GM21825 (cell line): ENCODE measurements around the gene SLC7A10.

Experiments
- ATAC-seq: cut with Tn5 transposase; IDR thresholded peaks from one replicate; pipeline ENCODE4 v1.9.1; 2021; ENCODE audit warnings: mild to moderate bottlenecking, moderate library complexity; ENCODE audit not compliant: unreplicated experiment

The SLC7A10 gene

DNA sequence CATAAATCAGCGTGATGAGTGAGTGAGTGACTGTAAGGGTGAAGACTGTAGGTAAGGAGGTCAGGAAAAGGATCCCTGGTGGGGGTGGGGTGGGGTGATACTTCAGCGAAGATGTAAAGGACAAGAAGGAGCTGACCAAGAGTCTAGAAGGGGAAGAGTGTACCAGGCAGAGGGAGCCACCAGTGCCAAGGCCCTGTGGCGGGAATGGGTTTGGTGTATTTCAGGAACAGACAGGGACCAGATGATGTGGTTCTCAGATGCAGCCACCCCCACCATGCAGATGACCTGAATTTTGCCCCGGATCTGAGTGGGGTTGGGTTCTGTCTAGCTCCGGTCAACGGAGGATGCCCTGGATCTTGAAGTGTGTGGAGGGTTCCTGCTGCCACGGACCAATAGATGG, 30.1 kb upstream of the SLC7A10 start:
- no peak for ATAC-seq

DNA sequence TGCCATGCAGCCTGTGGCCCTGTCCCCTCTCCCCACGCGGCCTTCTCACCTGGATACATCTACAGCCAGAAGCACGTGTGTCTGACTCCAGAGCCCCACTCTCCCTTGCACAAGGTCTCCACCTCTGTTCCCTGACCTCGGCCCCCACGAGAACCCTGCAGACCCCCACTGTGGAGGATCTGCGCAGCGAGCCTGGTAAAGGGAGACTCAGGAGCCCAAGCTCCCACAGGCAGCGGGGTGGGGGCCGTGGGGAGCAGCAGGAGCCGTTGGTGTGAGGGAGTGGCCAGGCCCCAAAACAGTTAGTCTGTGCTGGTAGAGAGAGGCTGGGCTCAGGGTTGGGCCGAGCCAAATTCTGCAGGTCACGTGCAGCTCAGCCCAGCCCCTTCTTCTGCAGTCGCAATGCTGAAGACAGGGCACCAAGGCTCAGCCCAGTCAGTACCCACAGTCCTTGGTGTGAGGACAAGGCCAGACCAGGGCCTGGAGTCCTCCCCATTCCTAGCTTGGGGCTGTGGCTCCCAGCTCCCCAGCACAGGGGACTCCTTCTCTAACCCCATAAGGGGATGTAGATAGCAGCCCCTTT, 28.7 kb upstream of the SLC7A10 start:
- no peak for ATAC-seq

DNA sequence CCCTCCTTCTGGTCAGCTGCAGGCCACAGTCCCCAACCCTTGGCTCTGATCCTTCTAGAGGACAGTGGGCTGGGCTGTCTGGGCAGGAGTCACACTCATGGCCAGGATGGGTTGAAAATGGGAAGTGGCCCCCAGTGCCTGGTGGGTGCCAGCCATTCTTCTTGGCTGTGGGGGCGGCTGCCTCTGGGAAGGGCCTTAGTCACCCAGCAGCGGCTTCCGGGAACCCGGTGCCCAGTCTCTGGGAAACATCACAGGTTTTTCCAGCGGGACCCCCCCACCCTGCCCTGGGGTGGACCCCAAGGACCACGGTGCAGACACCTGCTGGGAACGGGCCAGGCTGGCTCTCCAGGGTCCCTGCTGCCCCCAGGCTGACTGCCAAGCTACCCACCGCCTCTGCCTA, 27.3 kb upstream of the SLC7A10 start:
- no peak for ATAC-seq

DNA sequence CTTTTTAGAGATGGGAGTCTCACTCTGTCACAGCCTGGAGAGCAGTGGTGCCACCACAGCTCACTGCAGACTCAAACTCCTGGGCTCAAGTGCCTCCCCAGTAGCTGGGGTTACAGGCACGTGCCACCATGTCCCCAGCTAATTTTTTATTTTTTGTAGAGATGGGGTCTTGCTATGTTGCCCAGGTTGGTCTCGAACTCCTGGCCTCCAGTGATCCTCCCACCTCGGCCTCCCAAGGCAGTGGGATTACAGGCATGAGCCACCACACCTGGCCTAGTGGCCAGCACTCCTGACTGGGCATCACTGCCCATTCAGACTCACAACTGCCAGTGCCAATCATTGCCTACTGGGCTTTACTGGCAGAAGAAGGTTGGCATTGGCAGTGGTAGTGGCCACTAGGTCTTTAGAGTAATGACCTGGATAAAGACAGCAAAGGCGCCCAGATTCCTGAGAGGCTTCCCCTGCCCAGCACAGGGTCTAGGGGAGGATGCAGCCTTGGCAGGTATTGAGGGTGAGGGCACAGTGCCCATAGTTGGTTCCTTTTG, 26.8 kb upstream of the SLC7A10 start:
- ATAC-seq: no peak

DNA sequence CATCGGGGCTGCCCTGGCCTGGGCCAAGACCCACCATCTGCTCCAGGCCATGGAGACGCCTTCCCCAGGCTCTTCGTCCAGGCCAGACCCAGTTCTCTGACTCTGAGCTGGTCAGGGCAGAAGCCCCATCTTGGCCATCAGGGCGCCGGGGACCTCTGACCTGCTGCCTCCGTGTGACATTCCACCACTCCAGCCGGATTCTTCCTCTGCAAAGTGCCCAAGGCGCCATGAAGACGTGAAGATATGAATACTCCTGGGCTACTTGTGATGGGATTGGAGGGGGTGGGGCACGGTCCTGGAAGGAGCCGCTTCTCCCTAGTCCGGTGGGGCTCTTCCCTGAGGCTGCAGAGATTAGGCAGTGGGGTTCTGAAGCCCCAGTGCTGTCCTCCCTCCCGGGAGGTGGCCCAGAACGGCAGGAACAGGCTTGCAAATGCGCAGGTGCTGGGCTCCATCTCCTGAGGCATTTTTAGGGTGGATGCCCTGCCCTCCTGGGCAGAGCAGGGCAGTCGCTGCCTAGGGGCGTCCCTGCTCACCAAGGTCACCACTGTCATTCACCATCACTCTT, 26.0 kb upstream of the SLC7A10 start:
- no peak for ATAC-seq

DNA sequence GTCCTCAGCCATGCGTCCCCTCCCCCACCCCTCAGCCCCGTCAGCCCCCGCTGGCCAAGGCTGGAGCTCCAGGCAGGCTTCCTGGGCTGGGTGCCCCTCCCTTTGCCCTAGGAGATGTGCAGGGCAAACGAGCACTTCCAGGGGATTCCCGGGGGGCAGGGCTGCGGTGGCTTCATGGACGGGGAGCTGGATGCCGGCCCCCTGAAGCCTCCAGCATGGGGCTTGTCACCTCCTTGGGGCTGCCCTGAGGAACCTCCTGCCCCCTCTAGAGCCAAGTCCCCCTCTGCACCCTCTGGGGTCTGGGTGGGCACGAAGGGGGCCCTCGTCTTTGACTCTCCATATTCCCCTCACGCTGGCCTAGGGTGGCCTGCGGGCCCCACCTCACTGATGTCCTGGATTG, 25.4 kb upstream of the SLC7A10 start:
- no peak for ATAC-seq

DNA sequence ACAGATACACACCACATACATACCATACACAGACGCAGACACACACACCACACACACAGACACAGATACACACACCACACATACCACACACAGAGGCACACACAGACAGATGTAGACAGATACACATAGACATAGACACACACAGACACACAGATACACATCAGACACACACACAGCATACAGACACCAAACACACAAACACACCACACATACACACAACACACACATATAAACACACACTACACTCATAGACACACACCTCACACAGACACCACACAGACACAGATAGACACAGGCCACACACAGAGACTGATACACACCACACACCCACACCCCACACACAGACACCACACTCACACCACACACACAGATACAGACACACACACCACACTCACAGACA, 24.9 kb upstream of the SLC7A10 start:
- ATAC-seq: no peak

DNA sequence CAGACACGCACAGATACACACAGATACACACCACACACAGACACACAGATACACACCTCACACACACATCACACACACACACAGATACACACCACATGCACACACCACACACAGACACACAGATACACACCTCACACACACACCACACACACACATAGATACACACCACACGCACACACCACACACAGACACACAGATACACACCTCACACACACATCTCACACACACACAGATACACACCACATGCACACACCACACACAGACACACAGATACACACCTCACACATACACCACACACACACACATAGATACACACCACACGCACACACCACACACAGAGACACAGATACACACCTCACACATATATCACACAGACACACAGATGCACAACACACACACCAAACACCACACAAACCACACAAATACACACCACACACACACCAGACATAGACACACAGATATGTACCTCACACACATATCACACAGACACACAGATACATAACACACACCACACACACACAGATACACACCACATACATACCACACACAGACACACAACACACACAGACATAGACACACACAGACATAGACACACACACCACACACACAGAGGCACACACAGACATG, 24.2 kb upstream of the SLC7A10 start:
- ATAC-seq: no peak

DNA sequence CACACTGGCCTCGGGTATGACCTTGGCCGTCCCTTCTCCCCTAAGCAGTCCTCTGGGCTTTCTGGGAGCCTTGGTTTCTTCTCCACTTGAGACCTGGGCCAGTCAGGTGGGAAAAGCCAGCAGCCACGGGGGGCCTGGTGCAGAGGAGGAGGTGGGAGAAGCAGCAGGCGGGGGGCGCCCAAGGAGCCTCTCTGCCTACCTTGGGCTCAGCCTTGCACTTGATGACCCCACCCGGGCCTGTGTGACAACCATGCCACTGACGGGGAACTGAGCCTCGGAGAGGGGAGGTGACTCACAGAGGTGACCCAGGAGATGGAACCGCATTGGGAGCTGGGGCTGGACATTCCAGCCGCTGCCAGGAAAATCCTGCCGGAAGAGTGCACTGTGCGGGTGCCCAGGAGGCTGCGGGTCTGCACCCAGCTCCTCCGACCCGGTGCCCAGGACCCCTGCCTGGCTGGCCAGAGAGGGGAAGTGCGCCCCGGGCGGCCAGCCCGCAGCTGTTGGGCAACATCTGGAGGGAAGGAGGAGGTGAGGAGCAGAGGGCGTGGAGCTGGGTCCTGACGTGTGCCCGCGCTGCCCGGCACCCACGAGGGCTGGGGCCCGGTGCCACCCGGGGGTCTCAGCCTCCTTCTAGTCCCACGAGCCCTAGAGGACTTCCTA, 23.4 kb upstream of the SLC7A10 start:
- no peak for ATAC-seq

DNA sequence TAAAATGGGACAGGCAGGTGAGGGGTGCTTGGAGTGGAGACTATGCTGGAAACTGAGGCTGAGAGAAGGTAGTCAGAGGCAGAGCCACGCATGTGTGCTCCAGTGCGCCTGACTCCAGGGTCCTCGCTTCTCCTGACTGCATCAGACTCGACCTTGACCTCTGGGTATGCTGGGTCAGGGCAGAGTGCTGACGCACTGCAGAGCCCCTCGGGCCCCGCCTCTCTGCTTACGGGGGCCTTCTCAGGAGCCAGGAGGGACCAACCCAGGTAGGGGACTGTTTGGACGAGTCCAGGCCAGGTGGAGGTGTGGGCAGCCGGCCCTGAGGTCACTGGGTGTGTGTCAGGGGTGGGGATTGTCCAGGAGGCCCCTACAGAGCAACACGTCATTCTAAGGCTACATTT, 22.9 kb upstream of the SLC7A10 start:
- no peak for ATAC-seq

DNA sequence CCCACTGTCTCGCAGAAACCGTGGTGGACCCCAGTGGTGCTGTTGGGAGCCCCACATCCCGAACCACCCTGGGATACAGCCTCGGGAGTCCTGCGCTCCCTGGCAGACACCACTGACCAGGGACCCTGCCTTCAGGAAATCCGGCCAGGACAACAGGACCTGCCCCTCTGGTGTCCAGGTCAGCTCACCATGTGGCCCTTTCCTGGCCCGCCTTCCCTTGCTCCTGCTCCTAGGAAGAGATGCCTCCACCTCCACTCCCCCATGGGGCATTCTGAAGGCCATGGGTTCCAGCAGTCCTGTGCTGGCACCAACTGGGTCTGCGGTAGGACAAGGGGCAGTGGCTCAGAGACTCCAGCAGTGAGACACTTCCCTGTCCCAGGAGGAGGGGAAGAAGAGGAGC, 22.5 kb upstream of the SLC7A10 start:
- ATAC-seq: no peak

DNA sequence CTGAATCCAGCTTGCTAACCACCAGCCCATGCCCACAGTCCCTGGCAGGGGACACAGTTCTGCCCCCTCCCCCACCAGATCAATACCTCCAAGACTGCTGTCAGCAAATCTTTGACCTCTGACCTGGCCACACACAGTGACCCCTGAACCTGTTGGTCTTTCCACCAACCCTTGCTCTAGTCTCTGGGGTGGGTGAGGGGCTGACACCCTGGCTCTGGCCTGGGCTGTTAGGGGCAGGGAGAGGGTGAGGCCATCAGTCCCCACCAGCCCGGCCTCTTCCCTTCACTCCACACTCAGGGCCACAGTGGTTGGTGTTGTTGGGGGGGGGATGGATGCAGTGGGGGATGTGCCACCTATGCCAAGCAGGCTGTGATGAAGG, 21.8 kb upstream of the SLC7A10 start:
- no peak for ATAC-seq

DNA sequence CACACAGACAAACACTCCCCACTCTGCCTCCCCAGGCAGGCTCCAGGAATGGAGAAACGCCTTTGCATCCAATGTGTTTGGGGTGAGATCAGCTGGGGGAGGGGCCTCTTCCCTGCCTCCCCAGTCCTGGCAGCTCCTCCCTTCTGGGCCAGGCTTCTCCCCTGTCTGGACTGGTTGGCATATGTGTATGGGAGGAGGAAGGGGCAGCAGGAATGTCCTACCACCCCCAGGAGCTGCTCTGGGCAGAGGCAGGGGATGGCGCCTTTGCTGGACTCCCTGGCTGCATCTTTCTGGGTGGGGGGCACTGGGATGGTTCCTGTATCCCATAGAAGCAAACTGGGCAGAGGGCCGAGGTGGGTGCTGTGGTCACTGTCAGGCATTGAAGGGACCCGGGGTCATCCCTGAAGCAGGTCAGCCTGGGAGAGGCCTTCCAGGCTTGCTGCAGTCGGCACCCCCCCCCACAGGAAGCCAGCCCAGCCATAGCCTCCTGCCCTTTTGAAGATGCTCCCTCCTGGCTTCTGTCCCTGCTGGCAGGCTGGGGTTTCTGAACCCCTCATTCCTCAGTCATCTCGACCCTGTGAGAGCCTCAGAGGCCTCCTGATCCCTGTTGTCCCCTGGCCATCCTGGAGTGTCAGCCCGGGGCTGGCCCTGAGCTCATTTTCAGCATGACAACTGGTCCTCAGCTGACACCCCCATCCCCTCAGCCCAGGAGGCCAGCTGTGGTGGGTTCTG, 21.2 kb upstream of the SLC7A10 start:
- ATAC-seq: no peak

DNA sequence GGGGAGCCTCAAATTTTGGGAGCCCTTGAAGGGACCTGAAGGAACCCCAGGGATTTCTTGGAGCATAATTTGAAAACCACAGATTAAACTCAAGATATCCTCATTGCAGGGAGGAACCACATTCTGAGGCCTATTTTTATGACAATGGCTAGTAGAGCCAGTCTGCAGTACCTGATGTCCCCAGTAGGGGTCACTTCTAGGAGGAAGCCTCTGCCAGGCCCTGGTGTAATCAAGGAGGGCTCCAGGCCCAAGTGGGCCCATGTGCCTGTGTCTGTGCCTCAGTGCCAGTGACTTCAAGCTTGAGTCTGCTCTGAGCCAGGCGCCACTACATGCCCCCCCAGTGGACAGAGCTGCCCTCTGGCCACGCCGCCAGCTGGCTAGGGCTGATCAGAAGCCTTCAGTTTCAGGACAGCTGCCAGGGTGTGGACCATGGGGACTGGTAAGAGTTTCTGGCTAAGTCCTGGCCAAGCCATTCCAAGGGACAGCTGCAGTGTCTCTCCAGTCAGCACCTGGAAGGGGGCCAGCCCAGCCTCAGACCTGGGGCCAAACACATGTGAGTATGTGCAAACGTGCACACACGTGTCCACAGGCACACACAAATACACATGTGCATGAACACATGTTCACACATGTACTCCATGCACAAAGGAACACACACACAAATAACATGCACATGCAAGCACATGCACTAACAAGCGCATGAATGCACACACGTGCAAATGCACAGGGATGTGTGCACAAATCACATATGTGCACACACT, 20.5 kb upstream of the SLC7A10 start:
- no peak for ATAC-seq

DNA sequence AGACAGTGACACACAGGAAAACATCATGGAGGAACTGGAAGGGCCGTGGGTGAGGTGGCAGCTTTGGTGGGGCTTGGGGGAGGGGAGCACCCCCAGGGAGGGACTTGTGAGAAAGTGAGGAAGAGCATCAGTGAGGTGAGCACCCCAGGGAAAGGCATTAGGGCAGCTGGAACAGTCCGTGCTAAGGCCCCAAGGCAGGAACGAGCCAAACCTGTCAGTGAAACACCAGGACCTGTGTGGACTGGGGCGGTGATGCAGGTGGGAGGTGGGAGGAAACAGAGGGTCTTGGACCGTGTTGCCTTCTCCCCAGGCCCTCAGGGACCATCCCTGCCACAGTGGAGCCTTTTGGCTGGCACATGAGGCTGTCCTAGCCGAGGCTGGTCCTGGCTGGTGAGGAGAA, 17.3 kb upstream of the SLC7A10 start:
- ATAC-seq: no peak

DNA sequence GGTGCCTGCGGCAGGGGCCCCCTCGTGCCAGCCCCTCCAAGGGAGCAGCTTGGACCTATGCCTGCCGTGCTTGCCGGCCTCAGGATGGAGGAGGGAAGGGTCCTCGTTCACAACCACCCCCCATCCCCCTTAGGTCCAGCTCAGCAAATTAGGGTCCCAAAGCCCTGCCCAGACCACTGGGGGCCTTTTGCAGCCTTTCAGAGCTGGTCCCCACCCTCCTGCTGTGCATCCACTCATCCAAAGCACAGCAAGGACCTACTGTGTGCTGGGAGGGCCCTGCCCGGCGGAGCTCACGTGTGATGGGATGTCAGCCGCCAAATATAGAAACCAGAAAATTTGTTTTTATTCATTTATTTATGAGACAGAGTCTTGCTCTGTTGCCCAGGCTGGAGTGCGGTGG, 16.5 kb upstream of the SLC7A10 start:
- no peak for ATAC-seq

DNA sequence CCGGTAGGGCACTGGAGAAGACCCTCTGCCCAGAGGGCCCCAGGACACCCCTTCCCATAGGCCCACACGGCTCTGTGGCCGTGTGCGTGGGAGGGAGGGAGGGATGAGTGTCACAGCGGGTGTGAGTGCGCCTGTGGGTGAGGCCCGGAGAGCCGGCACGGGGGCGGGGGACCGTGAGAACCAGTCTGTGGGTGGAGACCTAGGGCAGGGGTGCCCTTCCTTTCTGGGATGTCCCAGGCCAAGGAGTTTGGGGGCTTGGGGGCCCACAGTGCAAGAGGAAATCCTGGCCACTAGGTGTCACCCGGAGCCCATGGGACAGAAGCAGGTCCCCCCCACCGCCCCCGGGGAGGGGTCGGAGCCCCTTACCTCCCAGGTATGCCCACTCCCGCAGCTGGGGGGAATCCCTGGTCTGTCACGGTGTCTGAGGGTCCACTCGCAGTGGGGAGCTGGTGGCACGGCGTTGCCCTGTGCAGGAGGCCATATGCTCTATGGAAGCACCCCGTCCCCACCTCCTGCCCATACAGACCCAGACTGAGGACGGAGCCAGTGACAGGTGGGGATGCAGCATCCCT, 16.0 kb upstream of the SLC7A10 start:
- ATAC-seq: no peak

DNA sequence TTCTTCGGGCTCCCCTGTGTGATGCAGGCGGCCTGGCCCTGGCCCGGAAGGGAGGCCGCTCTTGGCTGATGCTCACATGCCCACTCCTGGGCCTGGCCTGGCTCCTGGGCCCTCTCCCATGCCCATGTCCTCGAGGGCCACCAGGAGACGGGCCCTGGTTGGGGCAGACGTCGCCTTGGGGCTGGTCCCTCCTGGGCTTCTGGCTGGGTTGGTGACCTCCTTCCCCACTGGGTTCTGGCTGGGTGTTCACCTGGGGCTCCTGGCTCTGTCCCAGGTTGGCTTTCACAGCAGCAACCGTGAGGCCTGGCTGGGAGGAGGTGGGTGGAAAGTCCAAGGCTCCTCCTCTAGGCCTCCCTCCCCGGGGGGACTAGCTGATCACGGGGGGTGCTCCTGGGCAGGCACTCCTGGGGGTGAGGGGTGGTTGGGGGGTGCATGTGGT, 15.5 kb upstream of the SLC7A10 start:
- ATAC-seq: no peak

DNA sequence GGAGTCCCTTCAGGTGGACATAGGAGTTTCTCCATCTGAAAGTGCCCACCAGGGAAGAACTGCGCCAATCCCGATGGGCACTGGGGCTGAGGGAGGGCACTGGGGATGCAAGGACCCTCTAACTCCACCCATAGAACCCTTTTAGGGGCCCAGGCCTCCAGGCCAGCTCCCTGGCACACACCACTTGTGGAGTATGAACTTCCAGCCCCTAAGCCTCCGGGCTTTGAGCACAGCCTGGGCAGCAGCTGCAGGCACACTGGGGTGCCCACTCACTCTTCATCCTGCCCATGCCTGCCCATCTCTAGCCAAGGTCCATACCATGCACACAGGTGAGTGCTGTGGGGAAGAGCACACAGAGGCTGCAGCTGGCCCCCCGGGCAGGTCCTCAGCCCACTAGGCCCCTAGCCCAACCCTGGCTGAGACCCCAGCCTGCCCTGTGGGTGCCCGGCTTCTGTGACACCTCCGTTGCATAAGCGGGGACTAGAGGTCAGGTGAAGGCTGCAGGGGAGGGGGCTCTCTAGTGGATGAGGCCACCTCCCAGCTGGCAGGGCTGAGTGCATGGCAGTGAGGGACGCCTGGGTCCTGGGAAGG, 14.6 kb upstream of the SLC7A10 start:
- ATAC-seq: no peak
